ENCODE results near the gene MRPL45.
"Not testable (repeated sequence)": the region's sequence is repeated elsewhere in the genome, so short reads cannot be mapped to it uniquely, and the experiment has no call there.

The MRPL45 gene

GRCh38 chr17:38296834-38297517, at the start of gene MRPL45:
Gene MRPL45, plus strand, starts transcription at chr17:38297168. Its CDS starts 16 bp downstream, at chr17:38297184.
- not testable (repeated sequence) for H3K4me1 ChIP-seq (ENCODE audit: control insufficient read depth in 2 of 2, insufficient read depth in 2 of 2, low read length in 2 of 2); H3K9me3 ChIP-seq (ENCODE audit: control insufficient read depth in 2 of 2, low read length in 2 of 2); H3K27me3 ChIP-seq (ENCODE audit: control insufficient read depth in 2 of 2, insufficient read depth in 2 of 2, low read length in 2 of 2); H3K36me3 ChIP-seq (ENCODE audit: control insufficient read depth in 2 of 2, insufficient read depth in 2 of 2, low read length in 2 of 2)
- H3K4me3 ChIP-seq (ENCODE audit: low read length in 2 of 2): peak within 1 kb of the TSS; percentile 68 to 81
- H3K9ac ChIP-seq (ENCODE audit: low read depth in 1 of 2, low read length in 2 of 2): peak within 1 kb of the TSS; percentile 32 to 72
- H3K27ac ChIP-seq (ENCODE audit: low read depth in 2 of 2, low read length in 2 of 2): peak within 1 kb of the TSS; percentile 40 to 71

- not testable (repeated sequence) for H3K27ac ChIP-seq (ENCODE audit: low read depth in 2 of 2, low read length in 2 of 2); H3K36me3 ChIP-seq (ENCODE audit: control insufficient read depth in 2 of 2, insufficient read depth in 2 of 2, low read length in 2 of 2); H3K4me3 ChIP-seq (ENCODE audit: low read length in 2 of 2); H3K9me3 ChIP-seq (ENCODE audit: control insufficient read depth in 2 of 2, low read length in 2 of 2); H3K27me3 ChIP-seq (ENCODE audit: control insufficient read depth in 2 of 2, insufficient read depth in 2 of 2, low read length in 2 of 2); H3K4me1 ChIP-seq (ENCODE audit: control insufficient read depth in 2 of 2, insufficient read depth in 2 of 2, low read length in 2 of 2); H3K9ac ChIP-seq (ENCODE audit: low read depth in 1 of 2, low read length in 2 of 2)
Observed at GRCh38 chr17:38253191-38253590, 43.8 kb upstream of the MRPL45 start.

GRCh38 chr17:38254357-38254756, 42.6 kb upstream of the MRPL45 start:
- not testable (repeated sequence) for H3K36me3 ChIP-seq (ENCODE audit: control insufficient read depth in 2 of 2, insufficient read depth in 2 of 2, low read length in 2 of 2); H3K27ac ChIP-seq (ENCODE audit: low read depth in 2 of 2, low read length in 2 of 2); H3K9ac ChIP-seq (ENCODE audit: low read depth in 1 of 2, low read length in 2 of 2); H3K4me1 ChIP-seq (ENCODE audit: control insufficient read depth in 2 of 2, insufficient read depth in 2 of 2, low read length in 2 of 2); H3K27me3 ChIP-seq (ENCODE audit: control insufficient read depth in 2 of 2, insufficient read depth in 2 of 2, low read length in 2 of 2); H3K9me3 ChIP-seq (ENCODE audit: control insufficient read depth in 2 of 2, low read length in 2 of 2); H3K4me3 ChIP-seq (ENCODE audit: low read length in 2 of 2)

DNA sequence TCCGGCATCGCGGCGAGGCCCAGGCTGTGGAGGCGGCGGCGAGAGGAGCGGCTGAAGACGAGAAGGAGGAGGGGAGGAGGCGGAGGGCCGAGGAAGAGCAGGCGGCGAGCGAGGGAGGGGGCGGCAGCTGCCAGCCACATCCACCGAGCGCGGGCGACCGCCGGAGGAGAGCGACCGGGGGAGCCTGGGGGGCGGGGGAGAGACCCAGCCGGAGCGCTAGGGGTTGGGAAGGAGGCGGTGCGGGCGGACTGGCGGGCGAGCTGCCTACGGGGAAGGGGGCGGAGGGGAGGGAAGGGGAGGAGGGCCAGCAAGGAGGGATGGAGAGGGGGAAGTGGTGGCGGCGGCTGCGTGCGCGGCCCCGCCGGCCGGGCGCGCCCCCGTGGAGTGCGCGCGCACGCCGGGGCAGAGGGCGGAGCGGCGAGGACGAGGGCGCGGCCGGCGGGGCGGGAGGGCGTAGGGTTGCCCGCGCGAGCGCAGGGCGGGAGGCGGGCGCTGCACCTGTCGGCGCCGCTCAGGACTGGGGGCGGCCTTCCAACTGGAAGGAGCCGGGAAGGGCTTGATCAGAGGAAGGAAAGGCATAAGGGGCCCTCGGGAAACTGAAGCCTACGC, 39.9 kb upstream of the MRPL45 start:
- H3K9me3 ChIP-seq (ENCODE audit: control insufficient read depth in 2 of 2, low read length in 2 of 2); H3K36me3 ChIP-seq (ENCODE audit: control insufficient read depth in 2 of 2, insufficient read depth in 2 of 2, low read length in 2 of 2); H3K27me3 ChIP-seq (ENCODE audit: control insufficient read depth in 2 of 2, insufficient read depth in 2 of 2, low read length in 2 of 2); H3K4me1 ChIP-seq (ENCODE audit: control insufficient read depth in 2 of 2, insufficient read depth in 2 of 2, low read length in 2 of 2): not testable (repeated sequence)
- H3K9ac ChIP-seq (ENCODE audit: low read depth in 1 of 2, low read length in 2 of 2): peak overlapping the region; percentile 41 to 48
- H3K27ac ChIP-seq (ENCODE audit: low read depth in 2 of 2, low read length in 2 of 2): peak overlapping the region; percentile 77 to 79
- peak overlapping the region; percentile 30 to 60 for H3K4me3 ChIP-seq (ENCODE audit: low read length in 2 of 2)

- H3K27ac ChIP-seq (ENCODE audit: low read depth in 2 of 2, low read length in 2 of 2); H3K4me3 ChIP-seq (ENCODE audit: low read length in 2 of 2); H3K36me3 ChIP-seq (ENCODE audit: control insufficient read depth in 2 of 2, insufficient read depth in 2 of 2, low read length in 2 of 2); H3K27me3 ChIP-seq (ENCODE audit: control insufficient read depth in 2 of 2, insufficient read depth in 2 of 2, low read length in 2 of 2); H3K9ac ChIP-seq (ENCODE audit: low read depth in 1 of 2, low read length in 2 of 2); H3K9me3 ChIP-seq (ENCODE audit: control insufficient read depth in 2 of 2, low read length in 2 of 2); H3K4me1 ChIP-seq (ENCODE audit: control insufficient read depth in 2 of 2, insufficient read depth in 2 of 2, low read length in 2 of 2): not testable (repeated sequence)
Observed at GRCh38 chr17:38265974-38266506, 30.9 kb upstream of the MRPL45 start.

DNA sequence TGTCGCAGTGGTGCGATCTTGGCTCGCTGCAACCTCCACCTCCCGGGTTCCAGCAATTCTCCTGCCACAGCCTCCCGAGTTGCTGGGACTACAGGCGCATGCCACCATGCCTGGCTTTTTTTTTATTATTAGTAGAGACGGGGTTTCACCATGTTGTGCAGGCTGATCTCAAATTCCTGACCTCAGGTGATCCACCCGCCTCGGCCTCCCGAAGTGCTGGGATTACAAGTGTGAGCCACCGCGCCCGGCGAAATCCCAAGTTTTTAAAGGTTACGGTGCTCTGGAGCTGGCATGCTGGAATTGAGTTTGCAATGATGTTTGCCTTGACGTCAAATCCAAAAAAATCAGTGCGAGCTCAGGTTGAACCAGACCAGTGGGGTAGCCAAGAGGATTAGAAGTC, 30.4 kb upstream of the MRPL45 start:
- H3K9me3 ChIP-seq (ENCODE audit: control insufficient read depth in 2 of 2, low read length in 2 of 2); H3K4me1 ChIP-seq (ENCODE audit: control insufficient read depth in 2 of 2, insufficient read depth in 2 of 2, low read length in 2 of 2); H3K27ac ChIP-seq (ENCODE audit: low read depth in 2 of 2, low read length in 2 of 2); H3K9ac ChIP-seq (ENCODE audit: low read depth in 1 of 2, low read length in 2 of 2); H3K4me3 ChIP-seq (ENCODE audit: low read length in 2 of 2); H3K27me3 ChIP-seq (ENCODE audit: control insufficient read depth in 2 of 2, insufficient read depth in 2 of 2, low read length in 2 of 2); H3K36me3 ChIP-seq (ENCODE audit: control insufficient read depth in 2 of 2, insufficient read depth in 2 of 2, low read length in 2 of 2): not testable (repeated sequence)

- not testable (repeated sequence) for H3K27ac ChIP-seq (ENCODE audit: low read depth in 2 of 2, low read length in 2 of 2); H3K4me3 ChIP-seq (ENCODE audit: low read length in 2 of 2); H3K9ac ChIP-seq (ENCODE audit: low read depth in 1 of 2, low read length in 2 of 2); H3K27me3 ChIP-seq (ENCODE audit: control insufficient read depth in 2 of 2, insufficient read depth in 2 of 2, low read length in 2 of 2); H3K9me3 ChIP-seq (ENCODE audit: control insufficient read depth in 2 of 2, low read length in 2 of 2); H3K4me1 ChIP-seq (ENCODE audit: control insufficient read depth in 2 of 2, insufficient read depth in 2 of 2, low read length in 2 of 2); H3K36me3 ChIP-seq (ENCODE audit: control insufficient read depth in 2 of 2, insufficient read depth in 2 of 2, low read length in 2 of 2)
Observed at GRCh38 chr17:38268138-38268537, 28.8 kb upstream of the MRPL45 start.

GRCh38 chr17:38269045-38269444, 27.9 kb upstream of the MRPL45 start:
- not testable (repeated sequence) for H3K27ac ChIP-seq (ENCODE audit: low read depth in 2 of 2, low read length in 2 of 2); H3K4me3 ChIP-seq (ENCODE audit: low read length in 2 of 2); H3K36me3 ChIP-seq (ENCODE audit: control insufficient read depth in 2 of 2, insufficient read depth in 2 of 2, low read length in 2 of 2); H3K9me3 ChIP-seq (ENCODE audit: control insufficient read depth in 2 of 2, low read length in 2 of 2); H3K27me3 ChIP-seq (ENCODE audit: control insufficient read depth in 2 of 2, insufficient read depth in 2 of 2, low read length in 2 of 2); H3K4me1 ChIP-seq (ENCODE audit: control insufficient read depth in 2 of 2, insufficient read depth in 2 of 2, low read length in 2 of 2); H3K9ac ChIP-seq (ENCODE audit: low read depth in 1 of 2, low read length in 2 of 2)

GRCh38 chr17:38269552-38269951, 27.4 kb upstream of the MRPL45 start:
- H3K9me3 ChIP-seq (ENCODE audit: control insufficient read depth in 2 of 2, low read length in 2 of 2); H3K27ac ChIP-seq (ENCODE audit: low read depth in 2 of 2, low read length in 2 of 2); H3K4me1 ChIP-seq (ENCODE audit: control insufficient read depth in 2 of 2, insufficient read depth in 2 of 2, low read length in 2 of 2); H3K9ac ChIP-seq (ENCODE audit: low read depth in 1 of 2, low read length in 2 of 2); H3K36me3 ChIP-seq (ENCODE audit: control insufficient read depth in 2 of 2, insufficient read depth in 2 of 2, low read length in 2 of 2); H3K4me3 ChIP-seq (ENCODE audit: low read length in 2 of 2); H3K27me3 ChIP-seq (ENCODE audit: control insufficient read depth in 2 of 2, insufficient read depth in 2 of 2, low read length in 2 of 2): not testable (repeated sequence)

DNA sequence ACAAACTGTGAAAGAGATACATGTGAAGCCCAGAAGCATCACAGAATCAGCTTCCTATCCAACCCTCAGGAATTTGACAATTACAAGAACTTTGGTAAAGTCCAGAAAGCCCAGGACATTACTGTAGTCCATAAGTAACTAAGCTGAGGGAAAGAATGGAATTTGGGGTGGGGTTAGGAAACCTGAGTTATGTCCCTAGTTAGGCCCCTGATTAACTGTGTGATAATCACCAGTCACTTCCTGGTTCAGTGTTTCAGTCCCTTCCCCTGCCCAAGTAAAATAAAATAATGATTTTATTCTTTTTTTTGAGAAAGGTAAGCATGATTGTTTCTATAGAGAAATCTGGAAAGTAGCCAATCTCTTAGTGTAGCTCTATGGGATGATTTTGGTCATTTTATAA, 11.0 kb upstream of the MRPL45 start:
- H3K4me3 ChIP-seq (ENCODE audit: low read length in 2 of 2); H3K27ac ChIP-seq (ENCODE audit: low read depth in 2 of 2, low read length in 2 of 2); H3K9me3 ChIP-seq (ENCODE audit: control insufficient read depth in 2 of 2, low read length in 2 of 2); H3K27me3 ChIP-seq (ENCODE audit: control insufficient read depth in 2 of 2, insufficient read depth in 2 of 2, low read length in 2 of 2); H3K9ac ChIP-seq (ENCODE audit: low read depth in 1 of 2, low read length in 2 of 2); H3K4me1 ChIP-seq (ENCODE audit: control insufficient read depth in 2 of 2, insufficient read depth in 2 of 2, low read length in 2 of 2); H3K36me3 ChIP-seq (ENCODE audit: control insufficient read depth in 2 of 2, insufficient read depth in 2 of 2, low read length in 2 of 2): not testable (repeated sequence)

Measured in mucosa of rectum (tissue), 2 donors.